Peyer's patch (tissue), 4 donors: ENCODE data around the gene SMIM15. TPM values are rescaled to one million over a fixed set of nuclear protein-coding genes. Genes with fewer than 3 reads are reported as not detected.

ENCODE experiments used
- DNase-seq, 3 donors: peaks; one replicate each; pipeline ENCODE4 v3.0.0-alpha.2; 2017 to 2019
- H3K27ac ChIP-seq, 4 donors: fragments of 200-600 bp; sonication (generic); one replicate each; pipeline ENCODE4 v1.5.1; 2016 to 2019
- H3K27me3 ChIP-seq, 2 donors: fragments of 200-600 bp; sonication (generic); one replicate each; pipeline ENCODE4 v1.5.1; 2019
- H3K36me3 ChIP-seq, 3 donors: fragments of 200-600 bp; sonication (generic); one replicate each; pipeline ENCODE4 v1.5.1; 2016 to 2019
- H3K4me1 ChIP-seq, 4 donors: fragments of 200-600 bp; sonication (generic); one replicate each; pipeline ENCODE4 v1.5.1; 2016 to 2019
- H3K4me3 ChIP-seq, 4 donors: fragments of 200-600 bp; sonication (generic); 1 replicate in 3 of 4; 2 replicates in 1 of 4; pipeline ENCODE4 v1.5.1; 2016 to 2019; ENCODE audit warnings: mild to moderate bottlenecking in 1 of 4
- H3K9me3 ChIP-seq, 4 donors: fragments of 200-600 bp; sonication (generic); one replicate each; pipeline ENCODE4 v1.5.1; 2016 to 2019; ENCODE audit warnings: mild to moderate bottlenecking in 1 of 4
- POLR2A ChIP-seq, 2 donors: fragments of 450-650 bp; IDR thresholded peaks; one replicate each; pipeline ENCODE4 v1.5.1; 2017; ENCODE audit warnings: antibody characterized with exemption in 2 of 2, mild to moderate bottlenecking in 2 of 2, moderate library complexity in 2 of 2
- total RNA-seq, 4 donors: library from RNA; depleted of rRNA; stranded (reverse); fragments of >200 nt; gene quantifications; one replicate each; pipeline ENCODE4 v1.1.0, GENCODE V29; 2016
- TF ChIP-seq, protein P1 (sequence below), 6 experiments: fragments of 450-650 bp in 4 of 6; fragments of 200-600 bp in 2 of 6; sonication (generic) in 1 of 6; IDR thresholded peaks; one replicate each; pipeline ENCODE4 v1.5.1; 2017 to 2019; ENCODE audit warnings: antibody characterized with exemption in 6 of 6, mild to moderate bottlenecking in 3 of 6, moderate library complexity in 1 of 6

The SMIM15 gene
- total RNA-seq, 4 donors from 2014 or later, result 23.9 to 55.1 (median 36.9) TPM

GRCh38 chr5:61130289-61130688, 32.0 kb downstream of the SMIM15 start:
- no peaks in the 10 kb centered on the region for H3K36me3 ChIP-seq
- TF ChIP-seq POLR2A (IDR thresholded peaks at IDR 0.05), result no peak
- TF ChIP-seq, protein P1, sequence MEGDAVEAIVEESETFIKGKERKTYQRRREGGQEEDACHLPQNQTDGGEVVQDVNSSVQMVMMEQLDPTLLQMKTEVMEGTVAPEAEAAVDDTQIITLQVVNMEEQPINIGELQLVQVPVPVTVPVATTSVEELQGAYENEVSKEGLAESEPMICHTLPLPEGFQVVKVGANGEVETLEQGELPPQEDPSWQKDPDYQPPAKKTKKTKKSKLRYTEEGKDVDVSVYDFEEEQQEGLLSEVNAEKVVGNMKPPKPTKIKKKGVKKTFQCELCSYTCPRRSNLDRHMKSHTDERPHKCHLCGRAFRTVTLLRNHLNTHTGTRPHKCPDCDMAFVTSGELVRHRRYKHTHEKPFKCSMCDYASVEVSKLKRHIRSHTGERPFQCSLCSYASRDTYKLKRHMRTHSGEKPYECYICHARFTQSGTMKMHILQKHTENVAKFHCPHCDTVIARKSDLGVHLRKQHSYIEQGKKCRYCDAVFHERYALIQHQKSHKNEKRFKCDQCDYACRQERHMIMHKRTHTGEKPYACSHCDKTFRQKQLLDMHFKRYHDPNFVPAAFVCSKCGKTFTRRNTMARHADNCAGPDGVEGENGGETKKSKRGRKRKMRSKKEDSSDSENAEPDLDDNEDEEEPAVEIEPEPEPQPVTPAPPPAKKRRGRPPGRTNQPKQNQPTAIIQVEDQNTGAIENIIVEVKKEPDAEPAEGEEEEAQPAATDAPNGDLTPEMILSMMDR (IDR thresholded peaks at IDR 0.05), result no peak
- H3K9me3 ChIP-seq, result no peaks in the 10 kb centered on the region
- H3K27ac ChIP-seq, result no peak overlapping the region
- H3K27me3 ChIP-seq, result no peaks in the 10 kb centered on the region
- no peak for DNase-seq
- no peak overlapping the region for H3K4me3 ChIP-seq
- no peaks in the 10 kb centered on the region for H3K4me1 ChIP-seq

GRCh38 chr5:61123145-61123544, 39.1 kb downstream of the SMIM15 start:
- H3K27ac ChIP-seq, result no peak overlapping the region
- H3K27me3 ChIP-seq, result no peaks in the 10 kb centered on the region
- TF ChIP-seq, protein P1 (IDR thresholded peaks at IDR 0.05), result no peak
- TF ChIP-seq POLR2A (IDR thresholded peaks at IDR 0.05), result no peak
- H3K4me3 ChIP-seq, result no peak overlapping the region
- no peak for DNase-seq
- H3K36me3 ChIP-seq, result no peaks in the 10 kb centered on the region
- H3K4me1 ChIP-seq, result no peaks in the 10 kb centered on the region
- H3K9me3 ChIP-seq, result no peaks in the 10 kb centered on the region

GRCh38 chr5:61120534-61120933, 41.7 kb downstream of the SMIM15 start:
- H3K9me3 ChIP-seq, result no peaks in the 10 kb centered on the region
- TF ChIP-seq, protein P1 (IDR thresholded peaks at IDR 0.05), result no peak
- TF ChIP-seq POLR2A (IDR thresholded peaks at IDR 0.05), result no peak
- H3K36me3 ChIP-seq, result no peaks in the 10 kb centered on the region
- no peak overlapping the region for H3K27ac ChIP-seq
- H3K4me3 ChIP-seq, result no peak overlapping the region
- no peak for DNase-seq
- H3K27me3 ChIP-seq, result no peaks in the 10 kb centered on the region
- no peaks in the 10 kb centered on the region for H3K4me1 ChIP-seq

- Histone ChIP-seq H3K36me3 (no peaks in the 10 kb centered on the region), H3K27ac (no peak overlapping the region), H3K4me3 (no peak overlapping the region), H3K27me3 (no peaks in the 10 kb centered on the region), H3K4me1 (no peaks in the 10 kb centered on the region), H3K9me3 (no peaks in the 10 kb centered on the region)
- TF ChIP-seq POLR2A (IDR thresholded peaks at IDR 0.05), result no peak
- TF ChIP-seq, protein P1 (IDR thresholded peaks at IDR 0.05), result no peak
- no peak for DNase-seq
These were observed 43.2 kb downstream of the SMIM15 start for GRCh38 chr5:61119066-61119465.

GRCh38 chr5:61115968-61116367, 46.3 kb downstream of the SMIM15 start:
- no peak overlapping the region for H3K4me3 ChIP-seq
- H3K27me3 ChIP-seq, result no peaks in the 10 kb centered on the region
- no peaks in the 10 kb centered on the region for H3K4me1 ChIP-seq
- TF ChIP-seq, protein P1 (IDR thresholded peaks at IDR 0.05), result no peak
- no peak for TF ChIP-seq POLR2A (IDR thresholded peaks at IDR 0.05)
- H3K36me3 ChIP-seq, result no peaks in the 10 kb centered on the region
- no peaks in the 10 kb centered on the region for H3K9me3 ChIP-seq
- H3K27ac ChIP-seq, result no peak overlapping the region
- no peak for DNase-seq

DNA sequence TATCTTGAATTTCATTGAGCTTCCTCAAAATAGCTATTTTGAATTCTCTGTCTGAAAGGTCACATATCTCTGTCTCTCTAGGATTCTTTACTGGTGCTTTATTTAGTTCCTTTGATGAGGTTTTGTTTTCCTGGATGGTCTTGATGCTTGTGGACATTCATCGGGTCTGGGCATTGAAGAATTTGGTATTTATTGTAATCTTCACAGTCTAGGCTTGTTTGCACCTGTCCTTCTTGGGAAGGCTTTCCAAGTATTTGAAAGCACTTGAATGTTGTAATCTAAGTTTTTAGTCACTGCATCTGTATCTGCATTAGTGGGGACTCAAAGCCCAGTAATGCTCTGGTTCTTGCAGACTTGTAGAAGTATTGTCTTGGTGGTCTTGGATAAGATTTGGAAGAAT, 47.8 kb downstream of the SMIM15 start:
- Histone ChIP-seq H3K36me3 (no peaks in the 10 kb centered on the region), H3K9me3 (no peaks in the 10 kb centered on the region), H3K27me3 (no peaks in the 10 kb centered on the region), H3K27ac (no peak overlapping the region), H3K4me1 (no peaks in the 10 kb centered on the region), H3K4me3 (no peak overlapping the region)
- TF ChIP-seq, protein P1 (IDR thresholded peaks at IDR 0.05), result no peak
- TF ChIP-seq POLR2A (IDR thresholded peaks at IDR 0.05), result no peak
- no peak for DNase-seq
